Stimulated activated CD8-positive, alpha-beta memory T cell treated with anti-CD3 and anti-CD28 coated beads, Interleukin-7, amount 100 ng/mL, for 4 hours (primary cell): ENCODE measurements around the gene SESN3.
A peak's percentile ranks its signal among the peaks of the same experiment; 100 is the strongest.
"Not testable (repeated sequence)": the region's sequence is repeated elsewhere in the genome, so short reads cannot be mapped to it uniquely, and the experiment has no call there.

ENCODE experiments used
- DNase-seq, 2 donors: peaks; one replicate each; pipeline ENCODE4 v3.0.0-alpha.2; 2020; ENCODE audit warnings: low read depth in 2 of 2

The SESN3 gene

GRCh38 chr11:95150956-95151684, 79.9 kb downstream of the SESN3 start:
- DNase-seq, result peak; percentile 82 to 85

- DNase-seq, result no peak
Measured at GRCh38 chr11:95149651-95150364, 81.2 kb downstream of the SESN3 start.

DNA sequence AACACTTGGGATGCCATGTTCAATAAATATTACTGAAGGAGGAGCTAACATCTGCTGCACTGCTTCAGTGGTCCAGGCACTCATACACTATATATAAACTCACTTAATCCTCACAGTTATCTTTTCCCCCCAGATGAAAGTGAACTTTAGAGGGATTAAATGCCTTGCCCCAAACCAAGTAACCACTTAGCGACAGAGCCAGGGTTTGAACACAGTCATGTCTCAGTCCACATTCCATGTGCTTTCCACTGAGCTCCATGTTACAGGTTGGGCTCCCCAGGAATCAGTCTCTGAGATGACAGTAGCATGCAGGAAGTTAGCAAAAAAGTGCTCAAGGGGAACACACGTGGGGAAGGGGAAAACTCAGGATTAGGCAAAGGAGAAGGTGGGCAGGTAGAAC, 82.1 kb downstream of the SESN3 start:
- DNase-seq, result no peak

GRCh38 chr11:95148406-95148805, 82.6 kb downstream of the SESN3 start:
- no peak for DNase-seq

DNA sequence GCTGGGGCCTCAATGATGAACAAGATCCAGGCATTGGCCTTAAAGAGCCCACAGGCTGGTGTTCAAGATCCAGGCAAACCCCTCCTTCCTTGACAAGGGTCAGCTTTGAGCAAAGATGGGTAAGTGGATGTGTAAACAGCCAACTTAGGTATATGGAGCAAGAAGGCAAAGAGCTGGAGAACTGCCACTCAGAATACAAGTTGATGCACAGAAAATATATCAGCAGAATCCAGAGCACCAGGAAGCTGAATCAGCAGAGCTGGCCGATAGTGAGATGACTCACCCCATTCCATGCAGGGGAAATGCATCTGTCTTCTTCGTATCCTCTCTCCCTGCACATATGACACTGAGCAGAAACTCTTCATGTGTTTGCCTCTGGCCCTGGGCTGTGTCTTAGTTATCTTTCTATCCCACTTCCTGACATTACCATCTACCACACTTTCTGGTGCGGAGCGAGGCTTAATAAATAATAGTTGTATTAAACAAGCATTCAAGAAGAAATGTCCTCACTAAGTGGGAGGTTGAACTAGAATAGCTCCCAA, 83.6 kb downstream of the SESN3 start:
- DNase-seq, result no peak

DNA sequence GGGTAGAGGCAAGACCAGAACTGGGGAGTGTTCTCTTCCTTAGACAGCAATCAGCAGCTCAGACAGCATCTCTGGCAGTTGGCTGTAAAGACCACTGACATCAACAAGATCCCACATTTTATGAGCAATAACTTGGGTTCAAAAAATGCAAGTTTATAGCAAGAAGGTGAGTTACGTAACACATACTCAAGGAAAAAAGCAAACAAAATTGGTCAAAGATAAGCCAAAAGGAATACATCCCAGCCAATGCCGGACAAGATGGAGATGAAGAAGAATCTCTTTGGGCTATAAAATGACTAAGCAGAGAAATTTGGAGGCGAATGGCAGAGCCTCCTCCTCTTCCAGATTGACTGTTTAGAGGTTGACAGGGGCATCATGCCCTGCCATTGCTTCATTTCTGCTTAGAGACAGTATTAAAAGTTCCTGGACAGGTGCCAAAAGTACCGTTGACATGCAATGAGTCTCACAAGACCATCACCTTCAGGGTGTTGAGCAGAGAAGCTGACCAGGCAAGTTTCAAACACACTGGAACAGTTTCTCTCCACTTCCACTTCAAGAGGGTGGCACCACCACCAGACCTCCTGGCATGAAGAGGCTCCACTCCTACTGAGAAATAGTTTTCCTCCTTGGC, 85.5 kb downstream of the SESN3 start:
- DNase-seq, result no peak

DNA sequence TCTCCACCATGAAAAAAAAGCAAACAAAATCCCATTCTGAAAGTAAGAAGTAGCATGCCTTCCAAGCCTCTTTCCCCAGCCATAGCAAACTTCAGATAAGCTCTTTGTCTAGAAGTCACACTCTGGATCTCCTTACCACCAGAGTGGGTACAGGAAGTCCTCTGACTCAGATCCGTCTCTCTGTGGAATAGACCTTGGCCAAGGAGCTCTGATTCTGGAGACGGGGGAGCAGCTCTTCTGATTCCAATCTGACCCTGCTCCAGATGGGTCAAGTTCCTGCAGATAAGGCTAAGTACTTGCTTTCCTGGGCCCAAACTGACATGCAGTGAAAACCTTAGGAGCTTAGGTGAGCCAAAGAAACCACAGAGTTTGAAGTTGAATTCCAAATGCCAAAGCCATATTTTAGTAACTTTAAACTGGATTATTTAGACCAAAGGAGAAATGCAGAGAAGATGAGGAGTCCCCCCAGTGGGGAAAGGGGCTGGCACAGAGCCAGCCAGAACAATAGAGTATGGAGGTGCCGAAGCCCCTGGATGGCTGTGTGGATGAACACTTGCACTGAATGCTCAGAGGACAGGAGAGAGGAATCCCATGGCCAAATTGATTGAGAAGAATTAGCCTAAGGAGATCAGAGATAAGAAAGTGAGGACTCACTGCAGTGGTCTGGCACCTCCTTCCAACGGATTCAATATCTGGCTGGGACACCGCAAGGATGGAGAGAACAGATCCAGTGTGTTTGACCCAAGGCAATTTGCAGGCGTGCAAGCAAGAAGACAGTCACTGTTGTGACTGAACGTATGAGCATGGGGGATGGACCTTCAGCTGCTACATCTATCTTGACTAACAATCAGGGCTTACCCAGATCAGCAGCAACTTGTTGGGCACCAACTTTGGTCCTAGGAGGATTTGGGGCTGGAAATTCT, 86.4 kb downstream of the SESN3 start:
- no peak for DNase-seq

GRCh38 chr11:95143106-95143681, 87.8 kb downstream of the SESN3 start:
- no peak for DNase-seq

- DNase-seq, result no peak
Measured at GRCh38 chr11:95142431-95142830, 88.6 kb downstream of the SESN3 start.

GRCh38 chr11:95140397-95141033, 90.5 kb downstream of the SESN3 start:
- DNase-seq, result no peak

GRCh38 chr11:95138448-95138847, 92.6 kb downstream of the SESN3 start:
- no peak for DNase-seq

DNA sequence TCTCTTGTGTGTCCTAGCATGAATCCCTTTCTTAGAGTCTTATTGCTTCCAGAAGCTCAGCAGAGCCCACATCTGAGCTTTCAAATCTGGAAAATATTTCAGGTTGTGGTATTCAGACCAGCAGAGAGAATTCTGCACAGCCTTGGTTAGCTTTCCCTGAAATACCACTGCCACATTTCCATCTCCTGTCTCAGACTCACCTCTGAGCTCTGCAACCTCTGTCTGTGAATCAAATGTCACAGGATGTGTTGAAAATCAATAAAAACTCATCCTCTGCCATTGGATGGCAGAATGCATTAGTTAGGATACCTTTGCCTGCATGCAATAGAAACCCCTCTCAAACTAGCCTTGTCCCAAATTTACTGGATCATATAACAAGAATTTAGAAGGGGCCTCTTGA, 93.7 kb downstream of the SESN3 start:
- no peak for DNase-seq

DNA sequence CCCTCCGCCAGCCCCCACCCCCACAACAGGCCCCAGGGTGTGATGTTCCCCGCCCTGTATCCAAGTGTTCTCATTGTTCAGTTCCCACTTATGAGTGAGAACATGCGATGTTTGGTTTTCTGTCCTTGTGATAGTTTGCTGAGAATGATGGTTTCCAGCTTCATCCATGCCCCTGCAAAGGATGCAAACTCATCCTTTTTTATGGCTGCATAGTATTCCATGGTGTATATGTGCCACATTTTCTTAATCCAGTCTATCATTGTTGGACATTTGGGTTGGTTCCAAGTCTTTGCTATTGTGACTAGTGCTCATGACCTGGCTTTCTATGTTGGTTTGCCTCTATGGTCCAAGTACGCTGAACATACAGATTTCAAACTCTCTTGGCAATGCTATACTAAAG, 94.3 kb downstream of the SESN3 start:
- not testable (repeated sequence) for DNase-seq

DNA sequence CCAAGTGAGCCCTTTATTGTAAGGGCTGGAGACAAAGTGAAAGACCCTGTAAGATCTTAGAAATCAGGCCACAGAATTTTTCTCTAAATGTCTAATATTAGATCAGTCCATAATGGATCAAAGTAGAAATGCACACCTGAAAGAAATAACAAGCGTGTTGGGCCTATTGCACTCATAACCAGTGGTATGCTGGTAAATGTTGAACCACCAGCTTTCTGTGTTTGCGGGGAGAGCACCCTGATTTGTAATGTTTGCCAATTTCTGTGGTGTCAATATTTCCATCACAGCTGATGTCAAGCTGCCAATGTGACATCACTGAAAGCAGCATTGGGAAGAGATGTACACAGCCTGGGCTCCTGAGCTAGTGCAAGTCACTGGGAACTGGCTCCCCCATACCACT, 95.1 kb downstream of the SESN3 start:
- no peak for DNase-seq

DNA sequence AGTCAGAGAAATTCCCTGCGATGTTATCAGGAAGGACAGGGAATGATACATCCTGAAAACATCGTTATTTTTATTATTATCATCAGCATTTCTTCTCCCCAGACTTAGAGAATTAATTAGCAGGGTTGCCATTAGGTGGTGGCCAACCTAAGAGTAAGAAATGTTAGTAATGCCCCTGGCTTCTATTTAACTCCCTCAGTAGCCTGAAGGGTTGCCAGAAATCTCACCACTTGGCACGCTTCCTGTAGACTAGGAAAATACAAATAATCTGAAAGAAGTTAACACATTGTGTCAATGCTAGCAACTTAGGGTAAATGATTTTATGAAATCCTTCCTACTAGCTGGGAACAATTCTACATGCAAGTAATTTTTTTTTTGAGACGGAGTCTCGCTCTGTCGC, 95.8 kb downstream of the SESN3 start:
- no peak for DNase-seq

- no peak for DNase-seq
Measured at GRCh38 chr11:95134491-95134890, 96.5 kb downstream of the SESN3 start.

DNA sequence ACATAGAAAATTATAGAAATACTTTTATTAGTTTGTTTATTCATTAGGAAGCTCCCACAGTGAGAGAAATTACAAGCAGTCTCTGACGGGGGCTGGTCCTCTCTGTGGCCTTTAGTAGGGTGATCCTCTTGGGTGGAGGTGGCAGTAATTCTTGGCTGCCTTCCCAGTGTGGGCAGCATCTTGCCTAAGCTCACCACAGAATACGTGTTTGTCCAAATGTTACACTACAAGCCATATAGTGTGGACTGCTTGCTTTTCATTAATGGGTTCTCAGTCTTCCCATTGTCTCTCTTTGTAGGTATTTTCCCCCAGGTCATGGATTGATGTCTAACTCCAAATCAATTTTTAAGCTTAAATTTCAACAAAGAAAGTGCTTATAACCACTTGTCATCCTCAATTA, 98.0 kb downstream of the SESN3 start:
- DNase-seq, result no peak

- no peak for DNase-seq
Measured at GRCh38 chr11:95128602-95129001, 102.4 kb downstream of the SESN3 start.

GRCh38 chr11:95123556-95123955, 107.4 kb downstream of the SESN3 start:
- DNase-seq, result no peak

- DNase-seq, result no peak
Measured at GRCh38 chr11:95121698-95122097, 109.3 kb downstream of the SESN3 start.
